K562 (cell line): ENCODE measurements around the gene TTC28. TPM values are rescaled to one million over a fixed set of nuclear protein-coding genes. Genes with fewer than 3 reads are reported as not detected.

ENCODE experiments used
- MTA1 ChIP-seq: fragments of 450-650 bp; IDR thresholded peaks from 2 replicates; pipeline ENCODE4 v1.6.1; 2017; ENCODE audit warnings: borderline replicate concordance
- ZNF696 ChIP-seq: fragments of 250-450 bp; sonication (Bioruptor Pico); conservative IDR thresholded peaks from 2 replicates; pipeline ENCODE4 v1.4.0; 2020; ENCODE audit warnings: mild to moderate bottlenecking, moderate library complexity
- polyA plus RNA-seq, 8 experiments: library from polyadenylated mRNA; depleted of rRNA in 4 of 8; stranded (reverse) in 5 of 8; unstranded in 3 of 8; fragments of >200 nt; fragmentation: Nextera tagmentation in 2 of 8; fragmentation: Illumina TruSeq in 1 of 8; extraction: Ambion mirVana in 2 of 8; extraction: Trizol in 1 of 8; gene quantifications; 2 replicates each; pipeline versions ENCODE4 v1.2.1 to v1.2.3, GENCODE V29; 2011 to 2014; ENCODE audit warnings: inconsistent platforms in 1 of 8, missing spikeins in 1 of 8
- total RNA-seq, 7 experiments: library from RNA; depleted of rRNA in 6 of 7; stranded (reverse); fragments of >200 nt in 6 of 7; fragmentation: Illumina TruSeq in 2 of 7; extraction: Trizol in 2 of 7; gene quantifications; 2 replicates each; pipeline versions ENCODE4 v1.2.1 to v1.2.3, GENCODE V29; 2011 to 2021; ENCODE audit warnings: low replicate concordance in 1 of 7
- TF ChIP-seq, protein P1 (sequence below): sonication (generic); formaldehyde crosslinking; IDR thresholded peaks from 2 replicates; pipeline ENCODE4 v1.8.1; 2023; ENCODE audit warnings: mild to moderate bottlenecking, missing genetic modification reagents
- TF ChIP-seq, protein P2 (sequence below): fragments of 450-650 bp; IDR thresholded peaks from 2 replicates; pipeline ENCODE4 v1.6.1; 2016; ENCODE audit warnings: mild to moderate bottlenecking, moderate library complexity

TTC28 gene
- total and polyA plus RNA-seq, 9 of the 15 experiments (the other 6 are each of a cell fraction or from before 2014, with no cell fraction given) = 0.22 to 10.7 (median 3.1) TPM

DNA sequence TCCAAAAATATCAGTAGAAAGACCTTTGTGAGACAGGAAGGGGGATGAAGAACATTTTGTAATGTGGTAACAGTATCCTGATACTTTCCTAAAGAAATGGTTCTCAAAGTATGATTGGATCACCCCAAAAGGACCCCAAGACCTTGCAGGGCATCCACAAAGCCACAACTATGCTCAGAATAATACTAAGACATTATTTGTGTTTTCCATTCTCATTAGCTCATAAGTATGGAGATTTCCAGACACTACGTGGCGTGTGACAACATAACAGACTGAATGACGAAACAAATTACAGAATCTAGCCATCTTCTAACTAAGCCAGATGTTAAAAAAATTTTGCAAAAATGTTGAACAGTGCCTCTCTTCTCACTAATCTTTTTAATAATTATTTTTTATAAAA, 37.0 kb upstream of the TTC28 start (continued):
- TF ChIP-seq, protein P1, sequence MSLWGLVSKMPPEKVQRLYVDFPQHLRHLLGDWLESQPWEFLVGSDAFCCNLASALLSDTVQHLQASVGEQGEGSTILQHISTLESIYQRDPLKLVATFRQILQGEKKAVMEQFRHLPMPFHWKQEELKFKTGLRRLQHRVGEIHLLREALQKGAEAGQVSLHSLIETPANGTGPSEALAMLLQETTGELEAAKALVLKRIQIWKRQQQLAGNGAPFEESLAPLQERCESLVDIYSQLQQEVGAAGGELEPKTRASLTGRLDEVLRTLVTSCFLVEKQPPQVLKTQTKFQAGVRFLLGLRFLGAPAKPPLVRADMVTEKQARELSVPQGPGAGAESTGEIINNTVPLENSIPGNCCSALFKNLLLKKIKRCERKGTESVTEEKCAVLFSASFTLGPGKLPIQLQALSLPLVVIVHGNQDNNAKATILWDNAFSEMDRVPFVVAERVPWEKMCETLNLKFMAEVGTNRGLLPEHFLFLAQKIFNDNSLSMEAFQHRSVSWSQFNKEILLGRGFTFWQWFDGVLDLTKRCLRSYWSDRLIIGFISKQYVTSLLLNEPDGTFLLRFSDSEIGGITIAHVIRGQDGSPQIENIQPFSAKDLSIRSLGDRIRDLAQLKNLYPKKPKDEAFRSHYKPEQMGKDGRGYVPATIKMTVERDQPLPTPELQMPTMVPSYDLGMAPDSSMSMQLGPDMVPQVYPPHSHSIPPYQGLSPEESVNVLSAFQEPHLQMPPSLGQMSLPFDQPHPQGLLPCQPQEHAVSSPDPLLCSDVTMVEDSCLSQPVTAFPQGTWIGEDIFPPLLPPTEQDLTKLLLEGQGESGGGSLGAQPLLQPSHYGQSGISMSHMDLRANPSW (CRISPR knock-in tag) = no peak
- TF ChIP-seq MTA1 (no peak), ZNF696 (CRISPR knock-in tag) (no peak)
- TF ChIP-seq, protein P2, sequence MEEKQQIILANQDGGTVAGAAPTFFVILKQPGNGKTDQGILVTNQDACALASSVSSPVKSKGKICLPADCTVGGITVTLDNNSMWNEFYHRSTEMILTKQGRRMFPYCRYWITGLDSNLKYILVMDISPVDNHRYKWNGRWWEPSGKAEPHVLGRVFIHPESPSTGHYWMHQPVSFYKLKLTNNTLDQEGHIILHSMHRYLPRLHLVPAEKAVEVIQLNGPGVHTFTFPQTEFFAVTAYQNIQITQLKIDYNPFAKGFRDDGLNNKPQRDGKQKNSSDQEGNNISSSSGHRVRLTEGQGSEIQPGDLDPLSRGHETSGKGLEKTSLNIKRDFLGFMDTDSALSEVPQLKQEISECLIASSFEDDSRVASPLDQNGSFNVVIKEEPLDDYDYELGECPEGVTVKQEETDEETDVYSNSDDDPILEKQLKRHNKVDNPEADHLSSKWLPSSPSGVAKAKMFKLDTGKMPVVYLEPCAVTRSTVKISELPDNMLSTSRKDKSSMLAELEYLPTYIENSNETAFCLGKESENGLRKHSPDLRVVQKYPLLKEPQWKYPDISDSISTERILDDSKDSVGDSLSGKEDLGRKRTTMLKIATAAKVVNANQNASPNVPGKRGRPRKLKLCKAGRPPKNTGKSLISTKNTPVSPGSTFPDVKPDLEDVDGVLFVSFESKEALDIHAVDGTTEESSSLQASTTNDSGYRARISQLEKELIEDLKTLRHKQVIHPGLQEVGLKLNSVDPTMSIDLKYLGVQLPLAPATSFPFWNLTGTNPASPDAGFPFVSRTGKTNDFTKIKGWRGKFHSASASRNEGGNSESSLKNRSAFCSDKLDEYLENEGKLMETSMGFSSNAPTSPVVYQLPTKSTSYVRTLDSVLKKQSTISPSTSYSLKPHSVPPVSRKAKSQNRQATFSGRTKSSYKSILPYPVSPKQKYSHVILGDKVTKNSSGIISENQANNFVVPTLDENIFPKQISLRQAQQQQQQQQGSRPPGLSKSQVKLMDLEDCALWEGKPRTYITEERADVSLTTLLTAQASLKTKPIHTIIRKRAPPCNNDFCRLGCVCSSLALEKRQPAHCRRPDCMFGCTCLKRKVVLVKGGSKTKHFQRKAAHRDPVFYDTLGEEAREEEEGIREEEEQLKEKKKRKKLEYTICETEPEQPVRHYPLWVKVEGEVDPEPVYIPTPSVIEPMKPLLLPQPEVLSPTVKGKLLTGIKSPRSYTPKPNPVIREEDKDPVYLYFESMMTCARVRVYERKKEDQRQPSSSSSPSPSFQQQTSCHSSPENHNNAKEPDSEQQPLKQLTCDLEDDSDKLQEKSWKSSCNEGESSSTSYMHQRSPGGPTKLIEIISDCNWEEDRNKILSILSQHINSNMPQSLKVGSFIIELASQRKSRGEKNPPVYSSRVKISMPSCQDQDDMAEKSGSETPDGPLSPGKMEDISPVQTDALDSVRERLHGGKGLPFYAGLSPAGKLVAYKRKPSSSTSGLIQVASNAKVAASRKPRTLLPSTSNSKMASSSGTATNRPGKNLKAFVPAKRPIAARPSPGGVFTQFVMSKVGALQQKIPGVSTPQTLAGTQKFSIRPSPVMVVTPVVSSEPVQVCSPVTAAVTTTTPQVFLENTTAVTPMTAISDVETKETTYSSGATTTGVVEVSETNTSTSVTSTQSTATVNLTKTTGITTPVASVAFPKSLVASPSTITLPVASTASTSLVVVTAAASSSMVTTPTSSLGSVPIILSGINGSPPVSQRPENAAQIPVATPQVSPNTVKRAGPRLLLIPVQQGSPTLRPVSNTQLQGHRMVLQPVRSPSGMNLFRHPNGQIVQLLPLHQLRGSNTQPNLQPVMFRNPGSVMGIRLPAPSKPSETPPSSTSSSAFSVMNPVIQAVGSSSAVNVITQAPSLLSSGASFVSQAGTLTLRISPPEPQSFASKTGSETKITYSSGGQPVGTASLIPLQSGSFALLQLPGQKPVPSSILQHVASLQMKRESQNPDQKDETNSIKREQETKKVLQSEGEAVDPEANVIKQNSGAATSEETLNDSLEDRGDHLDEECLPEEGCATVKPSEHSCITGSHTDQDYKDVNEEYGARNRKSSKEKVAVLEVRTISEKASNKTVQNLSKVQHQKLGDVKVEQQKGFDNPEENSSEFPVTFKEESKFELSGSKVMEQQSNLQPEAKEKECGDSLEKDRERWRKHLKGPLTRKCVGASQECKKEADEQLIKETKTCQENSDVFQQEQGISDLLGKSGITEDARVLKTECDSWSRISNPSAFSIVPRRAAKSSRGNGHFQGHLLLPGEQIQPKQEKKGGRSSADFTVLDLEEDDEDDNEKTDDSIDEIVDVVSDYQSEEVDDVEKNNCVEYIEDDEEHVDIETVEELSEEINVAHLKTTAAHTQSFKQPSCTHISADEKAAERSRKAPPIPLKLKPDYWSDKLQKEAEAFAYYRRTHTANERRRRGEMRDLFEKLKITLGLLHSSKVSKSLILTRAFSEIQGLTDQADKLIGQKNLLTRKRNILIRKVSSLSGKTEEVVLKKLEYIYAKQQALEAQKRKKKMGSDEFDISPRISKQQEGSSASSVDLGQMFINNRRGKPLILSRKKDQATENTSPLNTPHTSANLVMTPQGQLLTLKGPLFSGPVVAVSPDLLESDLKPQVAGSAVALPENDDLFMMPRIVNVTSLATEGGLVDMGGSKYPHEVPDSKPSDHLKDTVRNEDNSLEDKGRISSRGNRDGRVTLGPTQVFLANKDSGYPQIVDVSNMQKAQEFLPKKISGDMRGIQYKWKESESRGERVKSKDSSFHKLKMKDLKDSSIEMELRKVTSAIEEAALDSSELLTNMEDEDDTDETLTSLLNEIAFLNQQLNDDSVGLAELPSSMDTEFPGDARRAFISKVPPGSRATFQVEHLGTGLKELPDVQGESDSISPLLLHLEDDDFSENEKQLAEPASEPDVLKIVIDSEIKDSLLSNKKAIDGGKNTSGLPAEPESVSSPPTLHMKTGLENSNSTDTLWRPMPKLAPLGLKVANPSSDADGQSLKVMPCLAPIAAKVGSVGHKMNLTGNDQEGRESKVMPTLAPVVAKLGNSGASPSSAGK = no peak
